Measurements from ENCODE around the gene CHRNA1. TPM values are rescaled to one million over a fixed set of nuclear protein-coding genes. Genes with fewer than 3 reads are reported as not detected.

CHRNA1 gene
- total RNA-seq, 1 donor from 2014 or later: 0.73 TPM

GRCh38 chr2:174784316-174784715 lies 20.0 kb upstream of the CHRNA1 start:
- DNase-seq (ENCODE audit: low read depth, low spot score): no peak

- DNase-seq (ENCODE audit: low read depth, low spot score): no peak
Observed at GRCh38 chr2:174781996-174782395, 17.7 kb upstream of the CHRNA1 start.

- no peak for DNase-seq (ENCODE audit: low read depth, low spot score)
Observed at GRCh38 chr2:174781298-174781697, 17.0 kb upstream of the CHRNA1 start.

GRCh38 chr2:174780856-174781255 lies 16.6 kb upstream of the CHRNA1 start:
- DNase-seq (ENCODE audit: low read depth, low spot score): no peak

- no peak for DNase-seq (ENCODE audit: low read depth, low spot score)
Observed at GRCh38 chr2:174780191-174780840, 16.0 kb upstream of the CHRNA1 start.

GRCh38 chr2:174779361-174779928 lies 15.2 kb upstream of the CHRNA1 start:
- no peak for DNase-seq (ENCODE audit: low read depth, low spot score)

GRCh38 chr2:174778085-174778981 lies 14.1 kb upstream of the CHRNA1 start:
- DNase-seq (ENCODE audit: low read depth, low spot score): no peak

GRCh38 chr2:174777347-174778084 lies 13.2 kb upstream of the CHRNA1 start:
- no peak for DNase-seq (ENCODE audit: low read depth, low spot score)

- no peak for DNase-seq (ENCODE audit: low read depth, low spot score)
Observed at GRCh38 chr2:174776675-174777074, 12.4 kb upstream of the CHRNA1 start.

GRCh38 chr2:174776223-174776622 lies 12.0 kb upstream of the CHRNA1 start:
- no peak for DNase-seq (ENCODE audit: low read depth, low spot score)

GRCh38 chr2:174775571-174775980 lies 11.3 kb upstream of the CHRNA1 start:
- no peak for DNase-seq (ENCODE audit: low read depth, low spot score)

GRCh38 chr2:174774886-174775285 lies 10.6 kb upstream of the CHRNA1 start:
- DNase-seq (ENCODE audit: low read depth, low spot score): no peak

- DNase-seq (ENCODE audit: low read depth, low spot score): no peak
Observed at GRCh38 chr2:174773215-174773614, 8.9 kb upstream of the CHRNA1 start.

GRCh38 chr2:174772472-174772801 lies 8.2 kb upstream of the CHRNA1 start:
- DNase-seq (ENCODE audit: low read depth, low spot score): no peak

- DNase-seq (ENCODE audit: low read depth, low spot score): no peak
Observed at GRCh38 chr2:174771631-174772471, 7.6 kb upstream of the CHRNA1 start.

- no peak for DNase-seq (ENCODE audit: low read depth, low spot score)
Observed at GRCh38 chr2:174771136-174771535, 6.9 kb upstream of the CHRNA1 start.

- no peak for DNase-seq (ENCODE audit: low read depth, low spot score)
Observed at GRCh38 chr2:174768557-174768956, 4.3 kb upstream of the CHRNA1 start.

GRCh38 chr2:174766271-174766670 lies 2.0 kb upstream of the CHRNA1 start:
- no peak for DNase-seq (ENCODE audit: low read depth, low spot score)

GRCh38 chr2:174765576-174765975 lies 1.3 kb upstream of the CHRNA1 start:
- no peak for DNase-seq (ENCODE audit: low read depth, low spot score)

GRCh38 chr2:174763780-174764179 lies 492 bp downstream of the CHRNA1 start:
- no peak for DNase-seq (ENCODE audit: low read depth, low spot score)

- no peak for DNase-seq (ENCODE audit: low read depth, low spot score)
Observed at GRCh38 chr2:174762464-174762863, 1.8 kb downstream of the CHRNA1 start.
